HepG2 (cell line): ENCODE measurements around the gene FBXW12. TPM values are rescaled to one million over a fixed set of nuclear protein-coding genes. Genes with fewer than 3 reads are reported as not detected.

ENCODE experiments used
- ATAC-seq: fragments of 200-7000 bp; cut with Tn5 transposase; 3 replicates; pipeline ENCODE4 v1.9.1; 2020; ENCODE audit warnings: mild to moderate bottlenecking, moderate library complexity
- BruUV-seq: library from RNA; stranded (reverse); fragments of 400-500 nt; replicated peaks from 2 replicates; lab custom pipeline; 2021; lab: Mats Ljungman, UMichigan
- CTCF ChIA-PET: fragments of 300-600 bp; formaldehyde crosslinking; extraction: SDS; loops from one replicate; lab custom pipeline; 2021; ENCODE audit warnings: low total read pairs, inconsistent platforms, low intra/inter-chr PET ratio; lab: Yijun Ruan, JAX
- POLR2A ChIA-PET: fragments of 350-600 bp; sonication (Branson Sonifier 250); formaldehyde crosslinking; loops from one replicate; lab custom pipeline; 2020; ENCODE audit warnings: antibody characterized with exemption, inconsistent platforms; lab: Yijun Ruan, JAX
- DNase-seq: peaks from one replicate; pipeline ENCODE4 v3.0.0-alpha.2; 2015; ENCODE audit warnings: low spot score
- FAIRE-seq: peaks from 3 replicates; lab custom pipeline; 2011; peaks lifted over from hg19 to GRCh38; lab: Jason Lieb, UNC
- H2AFZ ChIP-seq: one replicate; pipeline ENCODE4 v1.6.1; 2011; ENCODE audit warnings: low read length, inconsistent platforms
- H3K27ac ChIP-seq: fragments of 300-600 bp; 3 replicates; pipeline ENCODE4 v1.8.0; 2011; ENCODE audit warnings: mixed run types, mild to moderate bottlenecking, mixed read lengths, low read length, inconsistent platforms; ENCODE audit not compliant: insufficient read depth; ENCODE audit errors: extremely low read length
- H3K27me3 ChIP-seq, 2 experiments: fragments of 200-600 bp in 1 of 2; 2 replicates in 1 of 2; 3 replicates in 1 of 2; pipeline versions ENCODE4 v1.6.0 to v1.8.0; 2011; ENCODE audit warnings: low read length in 2 of 2, mild to moderate bottlenecking in 2 of 2, moderate library complexity in 2 of 2, inconsistent platforms in 1 of 2; ENCODE audit not compliant: insufficient read depth in 2 of 2, control insufficient read depth in 1 of 2
- H3K36me3 ChIP-seq, 2 experiments: fragments of 200-600 bp in 1 of 2; replicated peaks in 1 of 2; 2 replicates in 1 of 2; 3 replicates in 1 of 2; pipeline versions ENCODE4 v1.5.1 to v1.8.0; 2011; ENCODE audit warnings: low read length in 2 of 2, inconsistent platforms in 1 of 2; ENCODE audit not compliant: insufficient read depth in 2 of 2, control insufficient read depth in 1 of 2
- H3K4me1 ChIP-seq: 2 replicates; pipeline ENCODE4 v1.5.1; 2012; ENCODE audit warnings: low read length, inconsistent platforms; ENCODE audit not compliant: insufficient read depth
- H3K4me2 ChIP-seq: 2 replicates; pipeline ENCODE4 v1.6.0; 2011; ENCODE audit warnings: low read depth, low read length, inconsistent platforms
- H3K4me3 ChIP-seq, 3 experiments: fragments of 200-600 bp in 1 of 3; sonication (generic), shearing (Covaris generic) in 1 of 3; replicated peaks in 1 of 3; 2 replicates each; pipeline ENCODE4 v1.5.1; 2011 to 2016; ENCODE audit warnings: low read length in 3 of 3, inconsistent platforms in 2 of 3, low read depth in 2 of 3, mild to moderate bottlenecking in 2 of 3, control low read depth in 1 of 3, mixed read lengths in 1 of 3; ENCODE audit not compliant: insufficient read depth in 1 of 3
- H3K79me2 ChIP-seq: one replicate; pipeline ENCODE4 v1.6.1; 2011; ENCODE audit warnings: low read length, inconsistent platforms; ENCODE audit not compliant: insufficient read depth
- H3K9ac ChIP-seq: 2 replicates; pipeline ENCODE4 v1.6.0; 2011; ENCODE audit warnings: mild to moderate bottlenecking, low read depth, low read length, inconsistent platforms; ENCODE audit not compliant: insufficient read depth
- H3K9me3 ChIP-seq: 2 replicates; pipeline ENCODE4 v1.5.1; 2012; ENCODE audit warnings: mild to moderate bottlenecking, low read length
- H4K20me1 ChIP-seq: 2 replicates; pipeline ENCODE4 v1.6.0; 2011; ENCODE audit warnings: inconsistent platforms, mild to moderate bottlenecking, low read length, moderate library complexity; ENCODE audit not compliant: insufficient read depth
- BCL6 ChIP-seq: IDR thresholded peaks from 2 replicates; pipeline ENCODE4 v1.6.1; 2016; ENCODE audit warnings: missing genetic modification reagents, missing compliant biosample characterization
- CEBPZ ChIP-seq: IDR thresholded peaks from 2 replicates; pipeline ENCODE4 v1.6.1; 2012; ENCODE audit warnings: low read length, improper control_type of control experiment
- DNMT3B ChIP-seq: conservative IDR thresholded peaks from 2 replicates; pipeline ENCODE4 v1.6.1; 2016; ENCODE audit warnings: missing biosample characterization, control low read depth
- ETS1 ChIP-seq: sonication (generic); formaldehyde crosslinking; IDR thresholded peaks from 2 replicates; pipeline ENCODE4 v1.4.0; 2020; ENCODE audit warnings: missing genetic modification reagents
- ETV6 ChIP-seq: sonication (generic); formaldehyde crosslinking; conservative IDR thresholded peaks from 2 replicates; pipeline ENCODE4 v1.4.0; 2020; ENCODE audit warnings: missing genetic modification reagents
- FOXA3 ChIP-seq: IDR thresholded peaks from 2 replicates; pipeline ENCODE4 v1.6.1; 2016; ENCODE audit warnings: missing genetic modification reagents, missing compliant biosample characterization
- NR2F1 ChIP-seq, 2 experiments: fragments of 450-650 bp in 1 of 2; formaldehyde crosslinking in 1 of 2; IDR thresholded peaks; 2 replicates each; pipeline versions ENCODE4 v1.5.0 to v1.6.1; 2016 to 2020; ENCODE audit warnings: mild to moderate bottlenecking in 1 of 2, missing compliant biosample characterization in 1 of 2, missing genetic modification reagents in 1 of 2, moderate library complexity in 1 of 2
- TBL1XR1 ChIP-seq: fragments of 150-350 bp; IDR thresholded peaks from 2 replicates; pipeline ENCODE4 v1.6.1; 2014; ENCODE audit warnings: borderline replicate concordance, low read length; ENCODE audit not compliant: partially characterized antibody
- TCF7L2 ChIP-seq: IDR thresholded peaks from 2 replicates; pipeline ENCODE4 v1.6.1; 2011; ENCODE audit warnings: mild to moderate bottlenecking, low read depth, low read length, moderate library complexity
- ZNF143 ChIP-seq: sonication (generic); formaldehyde crosslinking; IDR thresholded peaks from 2 replicates; pipeline ENCODE4 v1.4.0; 2020; ENCODE audit warnings: missing genetic modification reagents
- ZNF224 ChIP-seq: sonication (generic); formaldehyde crosslinking; IDR thresholded peaks from 2 replicates; pipeline ENCODE4 v1.5.0; 2020; ENCODE audit warnings: mild to moderate bottlenecking, missing genetic modification reagents
- ZNF687 ChIP-seq: sonication (generic); formaldehyde crosslinking; IDR thresholded peaks from 2 replicates; pipeline ENCODE4 v1.5.1; 2020; ENCODE audit warnings: mild to moderate bottlenecking, missing genetic modification reagents, moderate library complexity
- WGBS: methylation state at CpG from one replicate; pipeline ENCODE4 v1.1.6; 2017; ENCODE audit warnings: low lambda C conversion rate; 5-methylcytosine and 5-hydroxymethylcytosine counted together
- in situ Hi-C: cut with HindIII; loops from 2 replicates; pipeline ENCODE4 v1.10.0; 2017; ENCODE audit warnings: low pct_unique_long_range_greater_than_20kb; ENCODE audit not compliant: extremely low pct_ligation_motif_present
- intact Hi-C: fragments of 100-400 bp; cut with micrococcal nuclease; formaldehyde crosslinking; loops from one replicate; pipeline ENCODE4 v1.10.0; 2022; ENCODE audit not compliant: unreplicated experiment
- polyA plus RNA-seq, 8 experiments: library from polyadenylated mRNA; depleted of rRNA in 3 of 8; stranded (reverse) in 7 of 8; unstranded in 1 of 8; fragments of >200 nt; fragmentation: Illumina TruSeq in 4 of 8; extraction: Trizol in 4 of 8; gene quantifications; 2 replicates each; pipeline versions ENCODE4 v1.2.1 to v1.2.3, GENCODE V29; 2011 to 2016; ENCODE audit warnings: low read depth in 4 of 8, missing spikeins in 1 of 8, mixed read lengths in 1 of 8; ENCODE audit not compliant: insufficient read depth in 1 of 8
- total RNA-seq, 5 experiments: library from RNA; depleted of rRNA; stranded (reverse); fragments of >200 nt; fragmentation: Illumina TruSeq; extraction: Trizol; gene quantifications; 2 replicates each; pipeline ENCODE4 v1.2.3, GENCODE V29; 2016; ENCODE audit warnings: low read depth in 1 of 5

FBXW12 gene
- total and polyA plus RNA-seq, 2 of the 13 experiments (the other 11 are each of a cell fraction or from before 2014, with no cell fraction given), result not detected

- no peak for TF ChIP-seq TCF7L2
- no peak for TF ChIP-seq FOXA3
- TF ChIP-seq NR2F1 (CRISPR knock-in tag; IDR thresholded peaks at IDR 0.05), result no peak
- no peak for TF ChIP-seq TBL1XR1
- TF ChIP-seq ZNF224 (CRISPR knock-in tag), result 0 out of 2 replicates have a peak, but pooled peaks have one; percentile 71
- TF ChIP-seq ZNF143, result no peak
- TF ChIP-seq DNMT3B (CRISPR knock-in tag), result no peak
- no peak for TF ChIP-seq ETS1 (CRISPR knock-in tag)
- no peak for TF ChIP-seq ETV6 (CRISPR knock-in tag)
- no peak for TF ChIP-seq CEBPZ
- TF ChIP-seq ZNF687 (CRISPR knock-in tag), result peak; percentile 17; the same call in 1 of the 2 replicates
- TF ChIP-seq BCL6 (CRISPR knock-in tag), result no peak
- Histone ChIP-seq H3K9me3 (no peaks in the 10 kb centered on the region), H3K4me2 (no peak overlapping the region), H3K9ac (no peak overlapping the region), H2AFZ (no peak overlapping the region), H3K4me1 (peaks cover 72% of the 10 kb centered on the region), H3K4me3 (no peak overlapping the region), H3K27ac (no peak overlapping the region), H4K20me1 (peaks cover 2% of the 10 kb centered on the region), H3K27me3 (no peaks in the 10 kb centered on the region; a peak in 1 of 5 replicates), H3K36me3 (peaks cover 1 to 4% of the 10 kb centered on the region in 2 experiments; a peak in 3 of 5 replicates), H3K79me2 (peaks cover 23% of the 10 kb centered on the region)
- WGBS, result 50% methylated on average over 1 of the region's 1 CpG
- in situ Hi-C loops (loop anchor here (5.0 kb wide), 3 partner anchors 34 to 204 kb away; no protein-coding TSS in a partner anchor), intact Hi-C loops (loop anchor here (1.0 to 2.0 kb wide), 3 partner anchors 35 to 204 kb away; no protein-coding TSS in a partner anchor)
- POLR2A ChIA-PET, result interaction anchor here (0.7 to 2.7 kb wide), 13 partner anchors 10 to 196 kb away, joined by 3 to 59 read pairs (median 9); partner anchors contain the start of genes ATRIP and ZNF589
- BruUV-seq, result no TSS peak
- ATAC-seq (no peak), FAIRE-seq (no peak), DNase-seq (no peak)
- CTCF ChIA-PET, result interaction anchor here (0.8 to 5.7 kb wide), 10 partner anchors 10 to 242 kb away, joined by 4 to 117 read pairs (median 15); no protein-coding TSS in a partner anchor
Measured at GRCh38 chr3:48436477-48436787, 64.4 kb downstream of the FBXW12 start.
